Prostate gland (tissue), 2 donors: ENCODE measurements around the gene XRCC1. TPM values are rescaled to one million over a fixed set of nuclear protein-coding genes. Genes with fewer than 3 reads are reported as not detected.
"Not testable (repeated sequence)": the region's sequence is repeated elsewhere in the genome, so short reads cannot be mapped to it uniquely, and the experiment has no call there.

Experiments
- DNase-seq: peaks from one replicate; pipeline ENCODE4 v3.0.0-alpha.2; 2019; ENCODE audit warnings: low spot score
- H3K27ac ChIP-seq, 2 donors: fragments of 200-600 bp; sonication (generic); 2 replicates each; pipeline ENCODE4 v1.5.1; 2017 to 2019
- H3K27me3 ChIP-seq: fragments of 200-600 bp; sonication (generic); replicated peaks from 2 replicates; pipeline ENCODE4 v1.5.1; 2019; ENCODE audit not compliant: insufficient read depth
- H3K36me3 ChIP-seq, 2 donors: fragments of 200-600 bp; sonication (generic); 1 replicate in 1 of 2; 2 replicates in 1 of 2; pipeline versions ENCODE4 v1.5.1 to v1.8.1; 2017 to 2019
- H3K4me1 ChIP-seq: fragments of 200-600 bp; sonication (generic); replicated peaks from 2 replicates; pipeline ENCODE4 v1.5.1; 2019
- H3K4me3 ChIP-seq, 2 donors: fragments of 200-600 bp; sonication (generic); 2 replicates each; pipeline ENCODE4 v1.5.1; 2017 to 2019
- H3K9me3 ChIP-seq: fragments of 200-600 bp; sonication (generic); 2 replicates; pipeline ENCODE4 v1.5.1; 2017
- CTCF ChIP-seq, 4 experiments: fragments of 200-600 bp in 2 of 4; fragments of 450-650 bp in 2 of 4; sonication (generic) in 2 of 4; IDR thresholded peaks; 1 replicate in 3 of 4; 2 replicates in 1 of 4; pipeline ENCODE4 v1.5.1; 2016 to 2019; ENCODE audit warnings: antibody characterized with exemption in 4 of 4, mild to moderate bottlenecking in 2 of 4, moderate library complexity in 2 of 4
- POLR2A ChIP-seq: fragments of 450-650 bp; IDR thresholded peaks from one replicate; pipeline ENCODE4 v1.6.1; 2016; ENCODE audit warnings: antibody characterized with exemption, mild to moderate bottlenecking
- POLR2AphosphoS5 ChIP-seq: sonication (generic); formaldehyde crosslinking; IDR thresholded peaks from one replicate; pipeline ENCODE4 v1.6.1; 2017; ENCODE audit warnings: antibody characterized with exemption
- WGBS: methylation state at CpG from one replicate; pipeline ENCODE4 v1.1.5; 2018; 5-methylcytosine and 5-hydroxymethylcytosine counted together
- intact Hi-C: fragments of 100-400 bp; cut with DNase I; formaldehyde crosslinking; loops from one replicate; pipeline ENCODE4 v1.14.2; 2022
- total RNA-seq, 2 donors: library from RNA; depleted of rRNA; stranded (reverse); fragments of >200 nt; gene quantifications; one replicate each; pipeline ENCODE4 v1.1.0, GENCODE V29; 2016

Gene XRCC1
- total RNA-seq, 2 donors from 2014 or later: 25.8 to 52.5 TPM

- Histone ChIP-seq H3K4me3 (no peak overlapping the region), H3K9me3 (no peaks in the 10 kb centered on the region), H3K4me1 (no peaks in the 10 kb centered on the region), H3K27ac (no peak overlapping the region), H3K36me3 (peaks cover 6 to 11% of the 10 kb centered on the region in 2 donors), H3K27me3 (no peaks in the 10 kb centered on the region)
- DNase-seq: no peak
- intact Hi-C loops: no loop called here
- no peak for TF ChIP-seq POLR2A
- no peak for TF ChIP-seq CTCF (IDR thresholded peaks at IDR 0.05)
- no peak for TF ChIP-seq POLR2AphosphoS5
- WGBS: 86% methylated on average over 4 of the region's 4 CpGs
Measured at GRCh38 chr19:43553656-43554055, 21.7 kb downstream of the XRCC1 start.

GRCh38 chr19:43552616-43553015 is 22.7 kb downstream of the XRCC1 start:
- no peaks in the 10 kb centered on the region for H3K27me3 ChIP-seq
- WGBS: 96% methylated on average over 3 of the region's 3 CpGs
- TF ChIP-seq POLR2AphosphoS5: no peak
- TF ChIP-seq CTCF (IDR thresholded peaks at IDR 0.05): no peak
- H3K36me3 ChIP-seq: peaks cover 6 to 11% of the 10 kb centered on the region in 2 donors
- no peaks in the 10 kb centered on the region for H3K4me1 ChIP-seq
- no peak for DNase-seq
- intact Hi-C loops: no loop called here
- no peak overlapping the region for H3K4me3 ChIP-seq
- no peaks in the 10 kb centered on the region for H3K9me3 ChIP-seq
- no peak overlapping the region for H3K27ac ChIP-seq

- TF ChIP-seq CTCF (IDR thresholded peaks at IDR 0.05): no peak
- TF ChIP-seq POLR2A: no peak
- no peak for TF ChIP-seq POLR2AphosphoS5
- no peaks in the 10 kb centered on the region for H3K4me1 ChIP-seq
- DNase-seq: no peak
- H3K4me3 ChIP-seq: no peak overlapping the region
- H3K27me3 ChIP-seq: no peaks in the 10 kb centered on the region
- no peaks in the 10 kb centered on the region for H3K9me3 ChIP-seq
- 86% methylated on average over 3 of the region's 3 CpGs for WGBS
- H3K27ac ChIP-seq: no peak overlapping the region
- H3K36me3 ChIP-seq: peaks cover 6 to 11% of the 10 kb centered on the region in 2 donors
- intact Hi-C loops: no loop called here
Measured at GRCh38 chr19:43552198-43552450, 23.2 kb downstream of the XRCC1 start.

GRCh38 chr19:43551399-43552197 is 23.7 kb downstream of the XRCC1 start:
- intact Hi-C loops: no loop called here
- Histone ChIP-seq H3K36me3 (peaks cover 6 to 11% of the 10 kb centered on the region in 2 donors), H3K4me1 (no peaks in the 10 kb centered on the region), H3K27ac (no peak overlapping the region), H3K4me3 (no peak overlapping the region), H3K9me3 (no peaks in the 10 kb centered on the region), H3K27me3 (no peaks in the 10 kb centered on the region)
- no peak for DNase-seq
- WGBS: 96% methylated on average over 23 of the region's 23 CpGs
- TF ChIP-seq POLR2A (no peak), CTCF (IDR thresholded peaks at IDR 0.05) (no peak), POLR2AphosphoS5 (no peak)

GRCh38 chr19:43548706-43549105 is 26.6 kb downstream of the XRCC1 start:
- Histone ChIP-seq H3K4me1 (no peaks in the 10 kb centered on the region), H3K36me3 (peaks cover 7 to 15% of the 10 kb centered on the region in 2 donors), H3K4me3 (no peak overlapping the region), H3K9me3 (no peaks in the 10 kb centered on the region), H3K27me3 (no peaks in the 10 kb centered on the region), H3K27ac (no peak overlapping the region)
- 90% methylated on average over 2 of the region's 2 CpGs for WGBS
- intact Hi-C loops: no loop called here
- TF ChIP-seq CTCF (IDR thresholded peaks at IDR 0.05) (no peak), POLR2A (no peak), POLR2AphosphoS5 (no peak)
- DNase-seq: no peak

GRCh38 chr19:43547926-43548325 is 27.4 kb downstream of the XRCC1 start:
- intact Hi-C loops, H3K27ac ChIP-seq, H3K9me3 ChIP-seq, H3K4me1 ChIP-seq, H3K27me3 ChIP-seq, DNase-seq, H3K4me3 ChIP-seq: not testable (repeated sequence)
- WGBS: 89% methylated on average over 15 of the region's 24 CpGs
- H3K36me3 ChIP-seq: peaks cover 11 to 18% of the 10 kb centered on the region in 2 donors
